VCaP (cell line): ENCODE data around the gene IP6K3.

Experiments
- H3K27ac ChIP-seq: fragments of 450-650 bp; 2 replicates; pipeline ENCODE4 v1.5.1; 2017
- TF ChIP-seq, protein P1 (sequence below): fragments of 450-650 bp; conservative IDR thresholded peaks from 2 replicates; pipeline ENCODE4 v1.5.1; 2017; ENCODE audit warnings: mild to moderate bottlenecking, moderate library complexity

IP6K3 gene

DNA sequence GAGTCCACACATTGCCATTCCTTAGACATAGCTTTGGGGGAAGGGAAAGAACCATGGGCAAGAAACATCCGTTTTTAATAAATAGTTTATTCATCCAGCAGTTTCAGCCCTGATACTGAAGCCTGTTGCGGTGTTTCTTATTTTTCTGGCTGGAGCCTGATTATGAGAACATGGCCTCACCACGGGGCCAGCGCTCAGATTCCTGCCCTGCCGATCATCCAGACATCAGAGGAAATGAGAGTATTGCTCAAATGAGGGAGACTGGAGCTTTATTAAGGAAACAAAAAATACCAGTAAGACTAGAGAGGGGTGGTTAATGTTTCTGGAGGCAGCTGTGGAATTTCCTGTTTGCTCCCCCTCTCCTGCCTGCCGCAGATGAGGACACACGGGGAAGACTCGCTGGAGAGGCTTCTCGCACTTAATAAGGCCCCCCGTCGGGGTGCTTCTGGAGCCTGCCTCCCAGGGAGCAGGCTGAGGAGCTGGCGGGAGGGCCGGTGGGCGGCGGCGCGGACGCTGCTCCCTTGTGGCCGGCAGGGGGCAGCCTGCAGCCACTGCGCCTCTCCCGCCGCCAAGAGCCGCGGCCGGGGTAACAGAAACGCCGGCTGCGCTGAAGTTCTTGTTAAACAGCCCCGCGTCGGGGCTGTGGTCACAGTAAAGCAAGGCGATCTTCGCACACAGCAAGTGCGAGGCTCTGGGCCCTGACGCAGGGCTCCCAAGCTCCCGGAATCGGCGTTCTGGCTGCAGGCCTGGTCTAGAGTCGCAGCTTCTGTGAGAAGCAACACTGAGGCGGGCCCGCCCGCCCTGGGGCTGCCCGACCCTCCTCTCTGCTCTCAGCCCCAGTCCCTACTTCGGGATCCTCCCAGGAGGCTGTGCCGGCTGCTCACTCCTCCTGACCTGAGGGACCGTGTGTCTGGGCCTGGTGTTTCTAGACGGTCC lies 24.7 kb upstream of the IP6K3 start:
- H3K27ac ChIP-seq: no peak overlapping the region
- TF ChIP-seq, protein P1, sequence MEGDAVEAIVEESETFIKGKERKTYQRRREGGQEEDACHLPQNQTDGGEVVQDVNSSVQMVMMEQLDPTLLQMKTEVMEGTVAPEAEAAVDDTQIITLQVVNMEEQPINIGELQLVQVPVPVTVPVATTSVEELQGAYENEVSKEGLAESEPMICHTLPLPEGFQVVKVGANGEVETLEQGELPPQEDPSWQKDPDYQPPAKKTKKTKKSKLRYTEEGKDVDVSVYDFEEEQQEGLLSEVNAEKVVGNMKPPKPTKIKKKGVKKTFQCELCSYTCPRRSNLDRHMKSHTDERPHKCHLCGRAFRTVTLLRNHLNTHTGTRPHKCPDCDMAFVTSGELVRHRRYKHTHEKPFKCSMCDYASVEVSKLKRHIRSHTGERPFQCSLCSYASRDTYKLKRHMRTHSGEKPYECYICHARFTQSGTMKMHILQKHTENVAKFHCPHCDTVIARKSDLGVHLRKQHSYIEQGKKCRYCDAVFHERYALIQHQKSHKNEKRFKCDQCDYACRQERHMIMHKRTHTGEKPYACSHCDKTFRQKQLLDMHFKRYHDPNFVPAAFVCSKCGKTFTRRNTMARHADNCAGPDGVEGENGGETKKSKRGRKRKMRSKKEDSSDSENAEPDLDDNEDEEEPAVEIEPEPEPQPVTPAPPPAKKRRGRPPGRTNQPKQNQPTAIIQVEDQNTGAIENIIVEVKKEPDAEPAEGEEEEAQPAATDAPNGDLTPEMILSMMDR: peak; percentile 88

DNA sequence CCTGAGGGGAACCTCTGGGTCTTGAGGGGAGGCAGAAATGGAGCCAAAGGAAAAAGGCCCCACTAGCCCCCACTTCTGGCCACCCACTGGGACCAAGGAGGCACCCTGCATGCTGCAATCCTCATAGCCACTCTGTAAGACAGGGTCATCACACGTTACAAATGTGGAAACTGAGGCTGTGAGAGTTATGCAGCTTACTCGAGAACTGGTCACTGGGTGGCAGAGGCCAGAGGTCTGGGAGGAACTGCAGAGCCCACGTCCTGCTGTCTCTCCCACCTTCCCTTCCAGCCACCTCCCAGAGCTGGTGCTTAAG lies 24.1 kb upstream of the IP6K3 start:
- TF ChIP-seq, protein P1: no peak
- H3K27ac ChIP-seq: peak overlapping the region; percentile 12; the same call in 1 of the 2 replicates

DNA sequence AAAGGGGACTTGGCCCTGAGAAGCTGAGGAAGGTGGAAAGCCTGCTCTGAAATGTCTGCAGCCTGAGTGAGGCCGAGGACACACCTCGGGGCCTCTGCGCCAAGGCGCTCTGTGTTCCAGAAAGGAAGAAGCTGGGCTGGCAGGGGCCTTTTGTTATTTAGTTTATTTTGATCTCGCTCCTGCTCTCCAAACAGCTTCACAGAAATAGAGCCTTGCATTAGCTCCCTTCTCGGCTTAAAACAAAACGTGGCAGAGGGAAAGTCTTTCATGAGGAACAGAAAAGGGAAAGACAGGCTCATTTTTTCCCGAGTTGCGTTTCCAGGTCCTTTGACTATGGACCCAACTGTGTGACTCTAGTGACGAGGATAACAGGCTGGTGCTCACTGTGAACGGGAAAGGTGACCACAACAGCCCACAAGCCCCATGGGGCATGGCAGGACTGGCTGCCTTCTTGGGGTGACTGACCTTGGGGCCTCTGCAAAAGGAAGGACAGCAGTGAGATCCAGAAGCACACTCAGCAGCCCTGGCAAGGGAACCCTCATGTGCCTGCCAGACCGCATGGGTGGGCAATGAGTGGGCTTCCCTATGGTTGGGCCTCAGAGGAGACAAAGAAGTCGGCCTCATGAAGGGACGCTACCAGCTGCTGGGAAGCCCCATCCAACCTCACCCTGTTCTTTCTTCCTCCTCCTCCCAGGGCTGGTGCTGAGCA lies 23.6 kb upstream of the IP6K3 start:
- peak overlapping the region; percentile 12; the same call in 1 of the 2 replicates for H3K27ac ChIP-seq
- TF ChIP-seq, protein P1: no peak

DNA sequence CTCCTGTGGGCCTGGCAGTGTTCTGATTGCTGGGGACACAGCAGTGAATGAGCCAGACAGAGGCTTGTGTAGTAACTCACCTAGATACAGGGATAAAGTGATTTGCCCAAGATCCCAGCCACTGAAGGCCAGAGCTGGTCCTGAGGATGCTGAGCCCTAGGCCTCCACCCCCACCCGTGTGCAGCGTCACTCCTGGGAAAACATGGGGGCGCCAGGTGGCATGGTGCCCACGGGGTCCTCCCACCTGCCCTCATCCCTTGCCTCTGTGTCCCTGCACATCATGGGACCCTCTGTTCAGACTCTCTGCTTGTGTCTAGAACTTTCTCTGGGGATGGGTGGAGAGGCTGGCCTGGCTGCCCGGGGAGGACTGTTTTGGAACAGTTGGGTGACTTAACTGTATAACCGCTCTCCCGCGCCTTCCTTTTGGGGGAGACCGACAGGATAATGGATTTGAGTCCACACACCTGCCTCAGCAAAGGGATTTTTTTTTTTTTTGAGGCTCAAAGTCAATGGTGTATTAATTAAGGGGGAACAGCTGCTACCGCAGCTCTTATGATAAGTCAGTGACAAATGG lies 22.6 kb upstream of the IP6K3 start:
- peak overlapping the region; percentile 60 for H3K27ac ChIP-seq
- TF ChIP-seq, protein P1: no peak

DNA sequence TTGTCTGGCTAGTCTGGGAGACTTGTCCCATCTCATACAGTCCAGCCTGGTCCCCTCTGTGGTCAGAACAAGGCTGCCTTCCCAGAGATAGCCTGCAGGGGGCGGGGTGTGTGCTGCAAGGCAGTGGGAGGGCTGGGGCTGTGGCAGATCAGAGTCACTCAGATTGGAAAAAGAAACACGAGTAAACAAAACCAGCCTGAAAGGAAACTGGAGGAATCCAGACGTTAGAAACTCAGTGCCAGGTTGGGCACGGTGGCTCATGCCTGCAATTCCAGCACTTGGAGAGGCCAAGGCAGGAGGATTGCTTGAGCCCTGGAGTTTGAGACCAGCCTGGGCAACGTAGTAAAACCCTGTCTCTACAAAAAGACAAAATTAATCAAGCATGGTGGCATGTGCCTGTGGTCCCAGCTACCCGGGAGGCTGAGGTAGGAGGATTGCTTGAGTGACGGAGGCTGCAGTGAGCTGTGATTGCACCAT lies 22.0 kb upstream of the IP6K3 start:
- TF ChIP-seq, protein P1: peak; percentile 100
- H3K27ac ChIP-seq: peak overlapping the region; percentile 60

DNA sequence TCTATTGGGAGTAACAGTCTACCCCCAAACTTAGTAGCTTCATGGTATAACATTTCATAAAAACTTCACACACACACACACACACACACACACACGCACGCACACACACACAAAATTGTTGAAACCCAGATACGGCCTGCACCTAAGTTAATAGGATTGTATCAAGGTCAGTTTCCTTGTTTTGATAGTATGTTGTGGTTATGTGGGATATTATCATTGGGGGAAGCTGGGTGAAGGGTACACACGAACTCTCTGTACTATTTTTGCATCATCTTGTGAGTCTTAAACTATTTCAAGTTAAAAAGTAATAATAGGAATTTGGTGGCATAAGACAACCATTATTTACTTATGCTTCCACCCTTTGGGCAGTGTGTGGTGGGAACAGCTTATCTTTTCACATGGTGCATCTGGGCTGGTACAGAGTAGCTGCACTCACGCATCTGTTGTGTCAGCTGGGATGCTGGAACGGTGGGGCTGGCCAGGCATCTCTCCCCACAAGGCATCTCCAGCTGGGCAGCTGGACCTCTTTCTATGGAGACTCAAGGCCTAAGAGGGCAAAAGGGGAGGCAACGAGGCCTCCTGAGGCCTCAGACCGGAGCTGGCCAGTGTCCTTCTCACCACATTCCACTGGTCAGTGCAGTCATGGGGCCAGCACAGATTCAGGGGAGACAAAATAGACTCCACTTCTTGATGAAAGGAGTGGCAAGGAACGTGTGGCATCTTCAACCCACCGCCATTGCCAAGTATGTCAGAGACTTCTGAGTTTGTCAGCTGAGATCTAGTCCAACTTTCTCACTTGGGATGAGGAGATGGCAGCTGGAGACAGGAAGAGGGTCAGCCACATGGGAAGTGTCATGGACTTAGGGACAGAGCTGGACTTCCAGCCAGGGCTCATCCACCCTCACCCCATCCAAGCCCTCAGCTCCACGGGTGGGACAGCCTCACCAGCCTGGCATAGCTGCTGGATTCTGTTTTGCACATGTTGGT lies 20.5 kb upstream of the IP6K3 start:
- TF ChIP-seq, protein P1: no peak
- H3K27ac ChIP-seq: no peak overlapping the region
